Measurements from ENCODE around the gene ZNF668. TPM values are rescaled to one million over a fixed set of nuclear protein-coding genes. Genes with fewer than 3 reads are reported as not detected.

Gene ZNF668
- total and polyA plus RNA-seq, 2 of the 13 experiments (the other 11 are each of a cell fraction or from before 2014, with no cell fraction given), result 3.8 to 9.8 TPM

DNA sequence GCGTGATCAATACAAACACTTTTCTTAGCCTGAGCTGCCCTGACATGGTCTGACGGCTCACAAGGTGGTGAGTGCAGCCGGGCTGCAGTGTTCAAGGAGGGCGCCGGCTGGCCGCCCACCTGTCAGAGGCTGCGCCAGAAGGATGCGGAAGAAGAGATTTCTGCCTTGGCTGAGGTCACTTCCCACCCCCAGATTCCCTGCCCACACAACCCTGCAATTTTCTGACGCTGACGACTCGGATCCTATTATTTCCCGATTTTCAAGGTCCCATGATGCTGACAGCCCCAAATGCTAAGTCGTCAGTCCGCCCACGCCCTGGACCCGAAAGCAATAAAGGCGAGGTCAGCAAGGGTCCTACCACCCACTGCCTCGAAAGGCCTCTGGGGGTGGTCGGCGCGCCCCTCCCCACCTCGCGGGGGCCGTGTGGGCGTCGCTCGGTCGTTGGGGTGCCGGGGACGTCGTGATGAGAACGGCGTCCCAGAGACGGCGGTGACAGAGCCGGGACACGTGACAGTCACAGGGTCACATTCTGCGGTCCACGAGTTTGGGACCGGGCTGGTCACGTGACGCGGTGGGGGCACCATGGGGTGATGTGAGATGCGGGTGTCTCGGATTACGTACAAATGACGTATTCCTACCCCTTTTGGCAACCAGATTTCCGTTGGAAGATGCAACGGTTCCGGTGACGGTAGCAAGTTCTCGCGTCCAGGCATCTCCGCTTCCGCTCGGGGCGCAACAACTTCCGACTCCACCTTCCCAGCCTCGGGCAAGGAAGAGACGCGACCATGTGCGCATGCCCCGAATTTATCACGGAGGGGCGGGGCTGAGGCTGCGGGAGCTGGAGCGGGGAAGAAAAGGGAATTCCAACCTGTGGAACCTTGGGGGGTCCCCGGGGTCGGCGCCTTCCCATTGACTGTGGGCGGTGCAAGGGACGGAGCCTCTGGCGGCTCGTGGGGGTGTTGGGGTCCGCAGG lies 41.0 kb downstream of the ZNF668 start, which contains the start of gene STX4 (continued):
- TF ChIP-seq, protein P1, sequence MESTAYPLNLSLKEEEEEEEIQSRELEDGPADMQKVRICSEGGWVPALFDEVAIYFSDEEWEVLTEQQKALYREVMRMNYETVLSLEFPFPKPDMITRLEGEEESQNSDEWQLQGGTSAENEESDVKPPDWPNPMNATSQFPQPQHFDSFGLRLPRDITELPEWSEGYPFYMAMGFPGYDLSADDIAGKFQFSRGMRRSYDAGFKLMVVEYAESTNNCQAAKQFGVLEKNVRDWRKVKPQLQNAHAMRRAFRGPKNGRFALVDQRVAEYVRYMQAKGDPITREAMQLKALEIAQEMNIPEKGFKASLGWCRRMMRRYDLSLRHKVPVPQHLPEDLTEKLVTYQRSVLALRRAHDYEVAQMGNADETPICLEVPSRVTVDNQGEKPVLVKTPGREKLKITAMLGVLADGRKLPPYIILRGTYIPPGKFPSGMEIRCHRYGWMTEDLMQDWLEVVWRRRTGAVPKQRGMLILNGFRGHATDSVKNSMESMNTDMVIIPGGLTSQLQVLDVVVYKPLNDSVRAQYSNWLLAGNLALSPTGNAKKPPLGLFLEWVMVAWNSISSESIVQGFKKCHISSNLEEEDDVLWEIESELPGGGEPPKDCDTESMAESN (CRISPR knock-in tag; conservative IDR thresholded peaks at IDR 0.05), result peak; percentile 94; the same call in 1 of the 2 replicates
- TF ChIP-seq NFKB2 (CRISPR knock-in tag; IDR thresholded peaks at IDR 0.05; ENCODE audit: borderline replicate concordance) (peak; percentile 85), PHF5A (CRISPR knock-in tag; IDR thresholded peaks at IDR 0.05; ENCODE audit: low read depth, unreplicated experiment) (peak; percentile 70), ATF4 (CRISPR knock-in tag; IDR thresholded peaks at IDR 0.05) (no peak; a peak in 2 of 4 replicates), ZNF75D (CRISPR knock-in tag; IDR thresholded peaks at IDR 0.05; ENCODE audit: borderline replicate concordance) (no peak), CHD2 (IDR thresholded peaks at IDR 0.05; ENCODE audit: low read depth, low read length) (no peak), SKIL (CRISPR knock-in tag; IDR thresholded peaks at IDR 0.05; ENCODE audit: borderline replicate concordance) (no peak; the same call in 1 of the 2 replicates), ZNF670 (CRISPR knock-in tag; IDR thresholded peaks at IDR 0.05; ENCODE audit: borderline replicate concordance) (0 out of 2 replicates have a peak, but pooled peaks have one; percentile 63), ZFY (CRISPR knock-in tag; IDR thresholded peaks at IDR 0.05) (no peak), PHF8 (CRISPR knock-in tag; IDR thresholded peaks at IDR 0.05) (peak; percentile 59), TBP (CRISPR knock-in tag; IDR thresholded peaks at IDR 0.05) (0 out of 2 replicates have a peak, but pooled peaks have one; percentile 45), ZNF652 (CRISPR knock-in tag; IDR thresholded peaks at IDR 0.05; ENCODE audit: borderline replicate concordance, low read depth) (no peak; the same call in 1 of the 2 replicates), HNRNPL (IDR thresholded peaks at IDR 0.05; ENCODE audit: low read depth, low read length) (0 out of 2 replicates have a peak, but pooled peaks have one; percentile 47), ZMYM3 (CRISPR knock-in tag; IDR thresholded peaks at IDR 0.05) (peak; percentile 61), SALL1 (CRISPR knock-in tag; IDR thresholded peaks at IDR 0.05) (peak; percentile 94)
- TF ChIP-seq, protein P2, sequence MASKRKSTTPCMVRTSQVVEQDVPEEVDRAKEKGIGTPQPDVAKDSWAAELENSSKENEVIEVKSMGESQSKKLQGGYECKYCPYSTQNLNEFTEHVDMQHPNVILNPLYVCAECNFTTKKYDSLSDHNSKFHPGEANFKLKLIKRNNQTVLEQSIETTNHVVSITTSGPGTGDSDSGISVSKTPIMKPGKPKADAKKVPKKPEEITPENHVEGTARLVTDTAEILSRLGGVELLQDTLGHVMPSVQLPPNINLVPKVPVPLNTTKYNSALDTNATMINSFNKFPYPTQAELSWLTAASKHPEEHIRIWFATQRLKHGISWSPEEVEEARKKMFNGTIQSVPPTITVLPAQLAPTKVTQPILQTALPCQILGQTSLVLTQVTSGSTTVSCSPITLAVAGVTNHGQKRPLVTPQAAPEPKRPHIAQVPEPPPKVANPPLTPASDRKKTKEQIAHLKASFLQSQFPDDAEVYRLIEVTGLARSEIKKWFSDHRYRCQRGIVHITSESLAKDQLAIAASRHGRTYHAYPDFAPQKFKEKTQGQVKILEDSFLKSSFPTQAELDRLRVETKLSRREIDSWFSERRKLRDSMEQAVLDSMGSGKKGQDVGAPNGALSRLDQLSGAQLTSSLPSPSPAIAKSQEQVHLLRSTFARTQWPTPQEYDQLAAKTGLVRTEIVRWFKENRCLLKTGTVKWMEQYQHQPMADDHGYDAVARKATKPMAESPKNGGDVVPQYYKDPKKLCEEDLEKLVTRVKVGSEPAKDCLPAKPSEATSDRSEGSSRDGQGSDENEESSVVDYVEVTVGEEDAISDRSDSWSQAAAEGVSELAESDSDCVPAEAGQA (IDR thresholded peaks at IDR 0.05; ENCODE audit: low read depth), result peak; percentile 99
- TF ChIP-seq, protein P2 (CRISPR knock-in tag; IDR thresholded peaks at IDR 0.05; ENCODE audit: borderline replicate concordance), result 0 out of 2 replicates have a peak, but pooled peaks have one; percentile 55

All from HepG2 (cell line).